Liver (tissue), 2 donors: Measurements from ENCODE around the gene GNAO1.

Source experiments
- REST ChIP-seq: IDR thresholded peaks from 2 replicates; pipeline ENCODE4 v1.6.1; 2016; ENCODE audit warnings: antibody characterized with exemption, mild to moderate bottlenecking
- TF ChIP-seq, protein P1 (sequence below): fragments of 150-350 bp; IDR thresholded peaks from 2 replicates; pipeline ENCODE4 v1.5.1; 2017; ENCODE audit warnings: improper control_type of control experiment, low read depth, low read length; ENCODE audit not compliant: missing input control
- donor health status: healthy.

DNA sequence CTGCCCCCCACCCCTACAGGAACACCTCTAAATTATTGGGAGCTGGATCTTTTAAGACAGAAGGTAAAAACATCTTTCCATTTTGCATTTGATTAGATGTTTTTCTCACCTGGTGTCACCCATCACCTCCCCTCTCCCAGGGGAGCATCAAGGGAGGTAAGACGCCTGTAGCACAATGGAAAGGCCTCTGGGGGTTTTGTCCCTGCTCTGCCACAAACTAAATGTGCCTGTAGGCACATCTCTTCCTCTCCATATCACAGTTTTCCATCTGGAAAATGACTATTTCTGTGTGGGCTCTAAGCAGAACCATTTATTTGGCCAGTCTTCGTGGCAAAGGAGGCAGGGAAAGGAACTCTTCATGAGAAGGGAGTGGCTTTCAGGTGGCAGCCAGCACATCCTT, 76.6 kb downstream of the GNAO1 start:
- TF ChIP-seq, protein P1, sequence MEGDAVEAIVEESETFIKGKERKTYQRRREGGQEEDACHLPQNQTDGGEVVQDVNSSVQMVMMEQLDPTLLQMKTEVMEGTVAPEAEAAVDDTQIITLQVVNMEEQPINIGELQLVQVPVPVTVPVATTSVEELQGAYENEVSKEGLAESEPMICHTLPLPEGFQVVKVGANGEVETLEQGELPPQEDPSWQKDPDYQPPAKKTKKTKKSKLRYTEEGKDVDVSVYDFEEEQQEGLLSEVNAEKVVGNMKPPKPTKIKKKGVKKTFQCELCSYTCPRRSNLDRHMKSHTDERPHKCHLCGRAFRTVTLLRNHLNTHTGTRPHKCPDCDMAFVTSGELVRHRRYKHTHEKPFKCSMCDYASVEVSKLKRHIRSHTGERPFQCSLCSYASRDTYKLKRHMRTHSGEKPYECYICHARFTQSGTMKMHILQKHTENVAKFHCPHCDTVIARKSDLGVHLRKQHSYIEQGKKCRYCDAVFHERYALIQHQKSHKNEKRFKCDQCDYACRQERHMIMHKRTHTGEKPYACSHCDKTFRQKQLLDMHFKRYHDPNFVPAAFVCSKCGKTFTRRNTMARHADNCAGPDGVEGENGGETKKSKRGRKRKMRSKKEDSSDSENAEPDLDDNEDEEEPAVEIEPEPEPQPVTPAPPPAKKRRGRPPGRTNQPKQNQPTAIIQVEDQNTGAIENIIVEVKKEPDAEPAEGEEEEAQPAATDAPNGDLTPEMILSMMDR = no peak
- TF ChIP-seq REST = no peak
